Neuron (in vitro differentiated cells): ENCODE data around the gene TRIM33.
"Not testable (repeated sequence)": the region's sequence is repeated elsewhere in the genome, so short reads cannot be mapped to it uniquely, and the experiment has no call there.

Experiments
- H2AFZ ChIP-seq: one replicate; pipeline ENCODE4 v1.6.1; 2013; ENCODE audit warnings: low read depth, mild to moderate bottlenecking, inconsistent platforms, low read length, moderate library complexity
- H3K27me3 ChIP-seq: one replicate; pipeline ENCODE4 v1.6.1; 2013; ENCODE audit warnings: low read length; ENCODE audit not compliant: insufficient read depth
- H3K36me3 ChIP-seq: one replicate; pipeline ENCODE4 v1.6.1; 2013; ENCODE audit warnings: low read length; ENCODE audit not compliant: insufficient read depth
- H3K4me1 ChIP-seq: one replicate; pipeline ENCODE4 v1.6.1; 2013; ENCODE audit warnings: low read length; ENCODE audit not compliant: insufficient read depth
- H3K4me3 ChIP-seq: 2 replicates; pipeline ENCODE4 v1.5.1; 2013; ENCODE audit warnings: mild to moderate bottlenecking, low read length, moderate library complexity
- H3K9me3 ChIP-seq: one replicate; pipeline ENCODE4 v1.6.1; 2013; ENCODE audit warnings: low read length

Gene TRIM33

DNA sequence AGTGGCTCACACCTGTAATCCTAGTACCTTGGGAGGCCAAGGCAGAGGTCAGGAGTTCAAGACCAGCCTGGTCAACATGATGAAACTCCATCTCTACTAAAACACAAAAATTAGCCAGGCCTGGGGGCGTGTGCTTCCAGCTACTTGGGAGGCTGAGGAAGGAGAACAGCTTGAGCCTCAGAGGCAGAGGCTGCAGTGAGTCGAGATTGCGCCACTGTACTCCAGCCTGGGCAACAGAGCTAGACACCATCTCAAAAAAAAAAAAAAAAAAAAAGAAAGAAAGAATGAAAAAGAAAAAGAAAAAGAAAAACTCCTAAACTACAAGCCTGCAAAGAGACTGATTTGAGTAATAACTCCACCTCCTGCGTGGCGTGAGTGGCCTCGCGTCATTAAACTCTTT is 92.1 kb downstream of the TRIM33 start:
- not testable (repeated sequence) for H3K9me3 ChIP-seq, H2AFZ ChIP-seq, H3K4me1 ChIP-seq, H3K27me3 ChIP-seq, H3K4me3 ChIP-seq
- H3K36me3 ChIP-seq = peaks cover 82% of the 10 kb centered on the region

DNA sequence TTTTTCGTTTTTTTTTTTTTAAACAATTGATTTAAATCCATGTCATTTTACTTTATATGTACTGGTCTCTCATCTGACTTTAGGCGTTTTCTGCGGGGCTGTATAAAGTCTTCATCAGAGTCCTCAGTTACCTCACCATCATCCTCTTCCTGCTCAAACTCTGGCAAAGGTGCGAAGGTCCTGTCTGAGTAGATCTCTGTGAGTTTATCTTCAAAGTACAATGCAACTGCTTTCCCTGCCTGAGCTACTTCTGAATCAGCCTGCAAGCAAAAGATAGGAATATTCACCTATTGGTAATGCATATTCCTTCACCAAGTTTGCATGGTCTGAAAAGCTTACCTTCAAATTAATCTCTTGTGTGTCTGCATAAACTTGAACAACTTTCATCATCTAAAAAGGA is 113.4 kb downstream of the TRIM33 start:
- Histone ChIP-seq H3K36me3 (peaks cover 77% of the 10 kb centered on the region), H3K4me3 (no peak overlapping the region), H3K27me3 (no peaks in the 10 kb centered on the region), H2AFZ (no peak overlapping the region), H3K9me3 (no peaks in the 10 kb centered on the region), H3K4me1 (no peaks in the 10 kb centered on the region)

DNA sequence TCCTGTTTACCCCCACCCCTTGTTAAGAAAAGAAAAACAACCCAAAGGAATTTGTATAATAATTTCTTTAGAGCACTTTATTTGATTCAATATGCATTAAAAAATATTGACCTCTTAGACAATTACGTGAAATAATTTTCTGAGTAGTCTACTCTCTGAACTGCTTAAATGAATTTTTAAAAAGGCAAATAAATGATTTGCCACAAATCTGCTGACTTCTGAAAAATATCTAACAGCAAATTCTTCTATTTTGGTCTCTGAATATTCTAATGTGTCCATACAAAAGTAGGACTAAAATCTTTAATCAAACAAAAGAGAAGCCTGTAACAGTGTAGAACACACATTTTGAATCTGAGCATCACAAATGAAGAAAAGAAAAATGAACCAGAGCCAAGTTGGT is 115.1 kb downstream of the TRIM33 start:
- no peaks in the 10 kb centered on the region for H3K4me1 ChIP-seq
- no peak overlapping the region for H2AFZ ChIP-seq
- peaks cover 70% of the 10 kb centered on the region for H3K36me3 ChIP-seq
- H3K4me3 ChIP-seq = no peak overlapping the region
- H3K27me3 ChIP-seq = no peaks in the 10 kb centered on the region
- no peaks in the 10 kb centered on the region for H3K9me3 ChIP-seq

DNA sequence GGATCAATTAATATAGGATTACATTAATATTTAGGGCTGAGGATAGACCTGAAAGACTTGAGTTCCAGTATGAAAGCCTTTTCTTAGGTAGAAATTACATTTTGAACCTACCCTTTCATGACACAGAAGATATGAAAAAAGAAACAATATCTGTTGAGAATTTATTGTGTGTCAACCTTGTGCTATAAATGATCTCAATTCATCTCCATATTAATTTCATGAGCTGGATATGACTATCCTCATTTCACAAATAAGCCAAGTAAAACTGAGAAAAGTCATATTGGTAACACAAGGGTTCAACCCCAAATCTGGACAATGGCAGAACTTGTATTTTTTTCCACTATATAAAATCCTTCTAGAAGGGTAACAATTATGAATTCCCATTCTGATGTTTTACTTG is 120.0 kb downstream of the TRIM33 start:
- H3K36me3 ChIP-seq = peaks cover 38% of the 10 kb centered on the region
- H3K4me3 ChIP-seq = no peak overlapping the region
- H3K27me3 ChIP-seq = no peaks in the 10 kb centered on the region
- no peaks in the 10 kb centered on the region for H3K9me3 ChIP-seq
- no peaks in the 10 kb centered on the region for H3K4me1 ChIP-seq
- H2AFZ ChIP-seq = no peak overlapping the region

DNA sequence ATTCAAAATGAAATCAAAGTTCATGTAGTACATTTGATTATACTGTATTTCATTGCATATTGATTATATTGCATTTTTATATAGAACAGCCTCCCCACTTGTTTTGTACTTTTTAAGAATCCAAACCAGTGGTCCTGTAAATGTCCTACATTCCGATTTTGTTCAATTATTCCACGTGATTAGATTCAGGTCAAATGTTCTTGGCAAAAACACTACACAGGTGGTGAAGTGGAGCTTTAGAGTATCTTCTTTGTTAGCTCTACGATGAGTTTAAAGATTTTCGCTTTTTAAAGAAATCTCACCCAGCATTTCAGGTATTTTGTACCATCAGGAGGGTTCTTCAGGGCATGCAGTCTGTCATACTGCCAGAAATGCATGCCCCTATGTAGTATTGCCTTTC is 120.6 kb downstream of the TRIM33 start:
- Histone ChIP-seq H3K9me3 (no peaks in the 10 kb centered on the region), H3K4me1 (no peaks in the 10 kb centered on the region), H3K27me3 (no peaks in the 10 kb centered on the region), H3K36me3 (peaks cover 36% of the 10 kb centered on the region), H2AFZ (no peak overlapping the region), H3K4me3 (no peak overlapping the region)

DNA sequence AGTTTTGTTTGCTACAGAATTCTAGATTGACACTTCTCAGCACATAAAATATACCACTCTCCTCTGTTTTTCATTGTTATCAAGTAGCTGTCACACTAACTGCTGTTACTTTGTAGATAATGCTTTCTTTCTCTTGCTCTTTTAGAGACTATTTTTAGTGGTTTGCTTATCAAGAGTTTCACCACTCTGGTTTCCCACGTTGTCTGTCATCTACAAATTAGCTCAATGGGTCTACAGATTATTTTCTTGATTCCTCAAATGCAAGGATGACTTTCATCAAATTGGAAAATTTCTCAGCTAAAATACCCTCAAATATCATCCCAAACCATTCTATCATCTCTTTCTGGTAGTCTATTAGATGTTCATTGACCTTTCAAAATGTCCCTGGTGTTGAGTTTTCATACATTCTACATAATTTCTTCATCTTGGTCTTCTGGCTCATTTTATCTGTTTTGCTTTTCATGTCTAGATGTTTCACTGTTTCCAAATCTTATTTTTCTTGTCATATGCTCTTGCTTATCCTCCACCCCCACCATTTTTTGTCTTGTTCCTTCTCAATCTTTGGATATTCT is 122.5 kb downstream of the TRIM33 start:
- H3K27me3 ChIP-seq = no peaks in the 10 kb centered on the region
- H3K36me3 ChIP-seq = peaks cover 20% of the 10 kb centered on the region
- H2AFZ ChIP-seq = no peak overlapping the region
- no peaks in the 10 kb centered on the region for H3K9me3 ChIP-seq
- H3K4me1 ChIP-seq = no peaks in the 10 kb centered on the region
- no peak overlapping the region for H3K4me3 ChIP-seq

DNA sequence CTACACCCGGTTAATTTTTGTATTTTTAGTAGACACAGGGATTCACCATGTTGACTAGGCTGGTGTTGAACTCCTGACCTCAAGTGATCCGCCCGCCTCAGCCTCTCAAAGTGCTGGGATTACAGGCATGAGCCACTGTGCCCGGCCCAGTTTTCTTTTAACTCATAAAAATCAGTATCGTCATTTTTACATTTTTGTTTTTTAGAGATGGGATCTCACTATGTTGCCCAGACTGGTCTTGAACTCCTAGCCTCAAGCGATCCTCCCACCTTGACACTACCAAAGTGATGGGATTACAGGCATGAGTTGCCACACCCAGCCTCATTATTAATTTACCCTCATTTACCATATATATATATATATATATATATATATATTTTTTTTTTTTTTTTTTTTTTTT is 123.4 kb downstream of the TRIM33 start:
- H3K4me1 ChIP-seq, H3K9me3 ChIP-seq, H3K4me3 ChIP-seq, H2AFZ ChIP-seq, H3K27me3 ChIP-seq: not testable (repeated sequence)
- H3K36me3 ChIP-seq = peaks cover 14% of the 10 kb centered on the region

DNA sequence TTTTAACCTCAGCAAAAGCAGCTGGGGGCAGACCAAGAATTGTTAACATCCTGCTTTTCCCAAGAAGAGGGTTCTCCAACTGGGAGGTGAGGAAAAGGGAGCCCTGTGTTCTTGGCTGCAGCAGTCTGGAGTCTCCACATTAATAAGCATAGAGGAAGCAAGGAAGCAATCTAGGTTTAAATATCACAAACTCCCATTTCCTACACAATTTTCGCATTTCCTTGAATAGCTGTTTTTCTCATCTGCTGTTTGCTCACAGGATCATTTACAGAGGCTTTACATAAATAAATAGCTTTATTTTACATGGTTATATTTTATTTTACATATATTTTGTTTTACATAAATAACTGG is 124.0 kb downstream of the TRIM33 start:
- Histone ChIP-seq H3K4me1 (no peaks in the 10 kb centered on the region), H3K9me3 (no peaks in the 10 kb centered on the region), H2AFZ (no peak overlapping the region), H3K27me3 (no peaks in the 10 kb centered on the region), H3K36me3 (peaks cover 9% of the 10 kb centered on the region), H3K4me3 (no peak overlapping the region)

DNA sequence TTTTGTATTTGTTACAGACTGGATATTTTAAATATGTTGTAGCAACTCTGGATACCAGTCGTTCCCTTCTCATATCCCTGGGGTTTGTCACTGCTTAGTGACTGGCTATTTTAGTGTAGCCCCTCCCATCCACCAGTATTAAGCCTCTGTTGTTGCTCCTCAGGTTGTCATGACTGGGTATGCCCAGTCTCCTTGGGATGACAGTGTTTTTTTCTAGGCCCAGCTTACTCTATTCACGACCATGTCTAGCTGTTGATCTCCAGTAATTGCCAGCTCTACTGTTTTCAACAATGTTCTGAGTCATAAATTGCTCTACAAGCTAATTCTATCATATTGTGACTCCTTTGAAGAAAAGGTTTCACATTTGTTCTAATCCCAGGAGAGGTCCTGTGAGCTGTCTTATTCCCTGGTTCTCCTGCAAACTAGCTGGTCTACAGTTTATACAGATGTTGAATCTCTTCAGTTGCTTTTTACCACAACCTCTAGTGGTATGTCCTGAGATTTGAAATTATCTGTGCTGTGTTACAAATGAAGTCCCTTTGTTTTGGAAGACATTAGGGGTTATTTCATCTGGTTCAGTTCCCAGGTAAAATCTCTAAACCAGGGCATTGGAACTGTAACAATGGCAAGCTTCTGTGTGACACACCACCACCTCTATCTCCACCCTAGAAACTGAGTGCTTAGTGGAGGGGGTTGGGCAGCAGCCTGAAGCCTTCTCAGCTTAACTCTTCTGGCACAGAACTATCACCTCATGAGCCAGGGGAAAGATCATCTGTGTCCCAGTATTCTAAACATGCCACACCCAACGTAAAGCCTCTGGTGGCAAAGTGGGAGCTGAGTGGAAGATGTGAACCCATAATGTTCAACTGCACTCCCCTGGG is 124.6 kb downstream of the TRIM33 start:
- Histone ChIP-seq H3K4me1 (no peaks in the 10 kb centered on the region), H3K27me3 (no peaks in the 10 kb centered on the region), H3K9me3 (no peaks in the 10 kb centered on the region), H3K4me3 (no peak overlapping the region), H3K36me3 (peaks cover 7% of the 10 kb centered on the region), H2AFZ (no peak overlapping the region)

DNA sequence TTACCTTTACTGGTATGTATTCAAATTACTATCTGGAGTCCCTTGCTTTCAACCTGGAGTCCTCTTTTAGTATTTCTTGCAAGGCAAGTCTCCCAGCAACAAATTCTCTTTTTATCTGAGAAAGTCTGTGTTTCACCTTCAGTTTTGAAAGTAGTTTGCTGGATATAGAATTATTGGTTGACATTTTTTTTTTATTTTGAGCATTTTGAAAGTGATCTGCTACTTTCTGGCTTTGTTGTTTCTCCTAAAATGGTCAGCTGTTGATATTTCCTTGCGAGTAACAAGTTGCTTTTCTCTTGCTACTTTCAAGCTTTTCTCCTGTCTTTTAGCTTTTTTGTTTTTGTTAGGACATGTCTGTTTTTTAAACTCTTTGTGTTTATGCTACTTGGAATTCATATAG is 126.1 kb downstream of the TRIM33 start:
- no peaks in the 10 kb centered on the region for H3K4me1 ChIP-seq
- peaks cover 3% of the 10 kb centered on the region for H3K36me3 ChIP-seq
- no peak overlapping the region for H3K4me3 ChIP-seq
- no peaks in the 10 kb centered on the region for H3K9me3 ChIP-seq
- no peak overlapping the region for H2AFZ ChIP-seq
- H3K27me3 ChIP-seq = no peaks in the 10 kb centered on the region

DNA sequence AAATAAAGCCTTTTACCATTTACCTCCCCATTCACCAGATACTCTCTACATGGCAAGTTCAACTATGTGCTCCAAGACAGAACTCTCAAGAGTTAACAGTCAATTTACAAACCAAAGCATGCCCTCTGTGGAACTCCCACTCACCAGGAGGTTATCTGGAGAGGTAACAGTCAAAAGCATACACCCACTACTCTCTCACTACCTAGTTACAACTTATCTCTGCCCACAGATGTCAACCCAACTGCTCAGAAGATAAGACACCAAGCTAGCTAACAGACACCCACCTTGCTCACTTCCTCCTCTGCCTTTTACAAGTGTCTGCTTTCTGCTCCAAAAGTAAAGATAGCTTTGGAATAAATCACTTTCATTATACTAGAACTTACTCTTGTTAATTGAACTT is 131.0 kb downstream of the TRIM33 start:
- Histone ChIP-seq H3K4me3 (no peak overlapping the region), H3K9me3 (no peaks in the 10 kb centered on the region)

DNA sequence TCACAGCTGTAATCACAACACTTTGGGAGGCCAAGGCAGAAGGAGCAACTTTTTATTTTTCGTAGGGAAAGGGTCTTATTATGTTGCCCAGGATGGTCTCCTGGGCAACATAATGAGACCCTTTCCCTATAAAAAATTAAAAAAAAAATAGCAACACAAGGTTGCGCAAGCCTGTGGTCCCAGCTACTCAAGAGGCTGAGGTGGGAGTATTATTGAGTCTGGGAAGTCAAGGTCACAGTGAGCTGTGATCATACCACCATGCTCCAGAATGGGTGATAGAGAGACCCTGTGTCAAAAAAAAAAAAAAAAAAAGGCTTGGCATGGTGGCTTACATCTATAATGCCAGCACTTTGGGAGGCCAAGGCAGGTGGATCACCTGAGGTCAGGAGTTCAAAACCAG is 131.6 kb downstream of the TRIM33 start:
- Histone ChIP-seq H3K4me1 (no peaks in the 10 kb centered on the region), H3K36me3 (no peaks in the 10 kb centered on the region), H2AFZ (no peak overlapping the region), H3K4me3 (no peak overlapping the region), H3K27me3 (no peaks in the 10 kb centered on the region), H3K9me3 (no peaks in the 10 kb centered on the region)

More for the DNA sequence above, 131.0 kb downstream of the TRIM33 start:
- Histone ChIP-seq H3K27me3 (no peaks in the 10 kb centered on the region), H3K36me3 (no peaks in the 10 kb centered on the region), H2AFZ (no peak overlapping the region), H3K4me1 (no peaks in the 10 kb centered on the region)

DNA sequence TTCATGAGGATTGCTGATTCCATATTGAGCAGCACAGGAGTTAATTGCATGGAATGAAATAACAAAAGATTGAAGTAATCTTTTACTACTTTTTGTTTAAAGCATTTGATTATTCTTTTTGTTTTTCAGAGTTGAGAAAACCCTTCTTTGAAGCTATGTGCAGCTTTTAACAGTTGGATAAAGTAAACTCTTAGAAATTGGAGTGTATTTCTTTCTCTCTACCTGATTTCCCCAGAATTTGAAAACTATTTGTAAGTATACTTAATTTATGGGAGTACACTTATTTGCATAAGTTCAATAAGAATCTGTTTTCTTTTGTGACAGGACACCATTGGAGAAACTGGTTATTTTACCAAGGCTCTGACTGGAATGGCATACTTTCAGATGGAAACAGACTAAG is 133.6 kb downstream of the TRIM33 start:
- Histone ChIP-seq H3K9me3 (no peaks in the 10 kb centered on the region), H3K27me3 (no peaks in the 10 kb centered on the region), H3K4me1 (no peaks in the 10 kb centered on the region), H3K36me3 (no peaks in the 10 kb centered on the region), H3K4me3 (no peak overlapping the region), H2AFZ (no peak overlapping the region)

DNA sequence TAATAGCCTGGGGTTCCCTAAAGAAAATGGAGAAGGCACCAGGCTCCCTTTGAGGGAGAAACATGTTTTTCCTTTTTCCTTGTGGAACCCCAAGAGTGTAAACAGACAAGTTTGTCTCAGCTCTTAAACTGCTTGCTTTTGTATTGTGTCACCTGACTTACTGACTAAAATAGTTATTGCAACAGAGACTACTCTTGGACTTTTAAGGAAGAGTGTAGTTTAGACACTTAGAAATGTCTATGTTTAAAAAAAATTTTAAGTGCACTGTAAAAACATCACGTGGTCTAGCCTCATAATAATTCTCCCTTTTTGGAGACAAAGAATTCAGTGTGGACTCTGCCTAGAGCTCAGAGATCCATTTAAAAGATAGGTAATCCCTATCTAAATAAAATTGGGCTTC is 141.1 kb downstream of the TRIM33 start:
- no peak overlapping the region for H3K4me3 ChIP-seq
- no peaks in the 10 kb centered on the region for H3K27me3 ChIP-seq
- H3K36me3 ChIP-seq = no peaks in the 10 kb centered on the region
- no peaks in the 10 kb centered on the region for H3K9me3 ChIP-seq
- H2AFZ ChIP-seq = no peak overlapping the region
- H3K4me1 ChIP-seq = no peaks in the 10 kb centered on the region
